ENCODE data around the gene PPM1D. TPM values are rescaled to one million over a fixed set of nuclear protein-coding genes. Genes with fewer than 3 reads are reported as not detected.
A peak's percentile ranks its signal among the peaks of the same experiment; 100 is the strongest.

The PPM1D gene
- total and polyA plus RNA-seq, 2 of the 13 experiments (the other 11 are each of a cell fraction or from before 2014, with no cell fraction given): 8.0 to 26.2 TPM

DNA sequence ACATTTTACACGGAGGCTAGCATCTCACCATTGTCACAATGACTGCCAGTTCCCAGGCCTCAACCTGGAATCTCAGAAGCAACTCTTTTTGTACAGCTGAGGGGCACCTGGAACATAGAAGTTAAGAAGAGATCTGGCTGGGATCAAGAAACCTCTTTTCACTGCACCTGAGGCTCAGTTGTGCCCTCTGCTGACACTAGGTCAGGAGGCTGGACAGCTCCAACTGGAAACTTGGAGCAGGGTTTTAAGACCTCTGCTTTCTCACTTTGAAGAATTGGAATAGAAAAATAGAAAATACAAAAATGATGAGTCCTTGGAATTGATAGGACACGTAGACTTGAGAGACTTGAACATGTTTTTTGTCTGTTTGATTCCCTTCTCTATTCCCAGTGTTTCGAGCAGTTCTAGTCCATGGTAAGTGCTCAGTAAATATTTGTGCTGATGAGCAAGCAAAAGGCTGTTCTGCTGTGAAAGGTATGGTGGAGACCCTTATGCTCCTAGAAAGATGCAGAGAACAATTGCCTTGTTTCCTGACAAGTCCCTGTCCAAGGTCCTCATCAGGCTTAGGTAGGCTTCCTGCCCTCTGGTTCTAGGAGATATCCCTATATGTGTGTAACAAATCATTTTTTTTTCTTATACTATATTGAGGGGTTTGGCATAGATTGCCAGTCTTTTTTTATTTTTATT, 13.6 kb upstream of the PPM1D start (continued):
- TF ChIP-seq PRDM4 (CRISPR knock-in tag; IDR thresholded peaks at IDR 0.05; ENCODE audit: borderline replicate concordance): no peak
- TF ChIP-seq GRHL1 (CRISPR knock-in tag; conservative IDR thresholded peaks at IDR 0.05): no peak
- TF ChIP-seq, protein P1, sequence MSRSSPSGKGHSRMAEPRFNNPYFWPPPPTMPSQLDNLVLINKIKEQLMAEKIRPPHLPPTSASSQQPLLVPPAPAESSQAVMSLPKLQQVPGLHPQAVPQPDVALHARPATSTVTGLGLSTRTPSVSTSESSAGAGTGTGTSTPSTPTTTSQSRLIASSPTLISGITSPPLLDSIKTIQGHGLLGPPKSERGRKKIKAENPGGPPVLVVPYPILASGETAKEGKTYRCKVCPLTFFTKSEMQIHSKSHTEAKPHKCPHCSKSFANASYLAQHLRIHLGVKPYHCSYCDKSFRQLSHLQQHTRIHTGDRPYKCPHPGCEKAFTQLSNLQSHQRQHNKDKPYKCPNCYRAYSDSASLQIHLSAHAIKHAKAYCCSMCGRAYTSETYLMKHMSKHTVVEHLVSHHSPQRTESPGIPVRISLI (CRISPR knock-in tag; IDR thresholded peaks at IDR 0.05; ENCODE audit: borderline replicate concordance): no peak
- TF ChIP-seq ZNF772 (CRISPR knock-in tag; IDR thresholded peaks at IDR 0.05): no peak
- no peak for TF ChIP-seq ZMYM2 (CRISPR knock-in tag; IDR thresholded peaks at IDR 0.05)
- TF ChIP-seq ZBTB42 (CRISPR knock-in tag; IDR thresholded peaks at IDR 0.05): no peak
- no peak for TF ChIP-seq PCBP2 (optimal IDR thresholded peaks at IDR 0.05; ENCODE audit: low read depth, low read length, poor library complexity, severe bottlenecking)
- no peak for TF ChIP-seq SETDB1 (CRISPR knock-in tag; IDR thresholded peaks at IDR 0.05; ENCODE audit: borderline replicate concordance)
- TF ChIP-seq NFATC3 (CRISPR knock-in tag; IDR thresholded peaks at IDR 0.05): no peak
- no peak for TF ChIP-seq NBN (conservative IDR thresholded peaks at IDR 0.05)
- no peak for TF ChIP-seq RCOR2 (CRISPR knock-in tag; IDR thresholded peaks at IDR 0.05)
- TF ChIP-seq ELF4 (CRISPR knock-in tag; IDR thresholded peaks at IDR 0.05; ENCODE audit: borderline replicate concordance): no peak
- TF ChIP-seq ARHGAP35 (CRISPR knock-in tag; IDR thresholded peaks at IDR 0.05; ENCODE audit: borderline replicate concordance): no peak
- TF ChIP-seq NR0B2 (CRISPR knock-in tag; IDR thresholded peaks at IDR 0.05): no peak
- TF ChIP-seq TBP (CRISPR knock-in tag; IDR thresholded peaks at IDR 0.05): no peak
- no peak for TF ChIP-seq ZNF598 (CRISPR knock-in tag; IDR thresholded peaks at IDR 0.05; ENCODE audit: borderline replicate concordance)
- TF ChIP-seq SALL2 (CRISPR knock-in tag; IDR thresholded peaks at IDR 0.05): no peak
- peak; percentile 48; the same call in 1 of the 2 replicates for TF ChIP-seq HDAC2 (CRISPR knock-in tag; IDR thresholded peaks at IDR 0.05)
- TF ChIP-seq RAD21 (CRISPR knock-in tag; IDR thresholded peaks at IDR 0.05): peak; percentile 47; the same call in 1 of the 2 replicates
- peak; percentile 44; the same call in 1 of the 2 replicates for TF ChIP-seq PPARG (CRISPR knock-in tag; conservative IDR thresholded peaks at IDR 0.05)
- no peak for TF ChIP-seq ZNF432 (CRISPR knock-in tag; IDR thresholded peaks at IDR 0.05; ENCODE audit: borderline replicate concordance)
- TF ChIP-seq GFI1 (CRISPR knock-in tag; IDR thresholded peaks at IDR 0.05; ENCODE audit: borderline replicate concordance): no peak

All from HepG2 (cell line).